PFSK-1 (cell line): ENCODE data around the gene RXRB.

Experiments used
- POLR2AphosphoS5 ChIP-seq: IDR thresholded peaks from 2 replicates; pipeline ENCODE4 v1.6.1; 2012; ENCODE audit warnings: low read depth, mild to moderate bottlenecking, control low read depth, low read length, moderate library complexity
- TF ChIP-seq, protein P1 (sequence below), 2 experiments: IDR thresholded peaks; 2 replicates each; pipeline versions ENCODE4 v1.6.1 to v1.8.0; 2011 to 2012; ENCODE audit warnings: low read depth in 2 of 2, low read length in 2 of 2, control low read depth in 1 of 2, inconsistent platforms in 1 of 2, mild to moderate bottlenecking in 1 of 2, moderate library complexity in 1 of 2; ENCODE audit not compliant: insufficient read depth in 1 of 2

DNA sequence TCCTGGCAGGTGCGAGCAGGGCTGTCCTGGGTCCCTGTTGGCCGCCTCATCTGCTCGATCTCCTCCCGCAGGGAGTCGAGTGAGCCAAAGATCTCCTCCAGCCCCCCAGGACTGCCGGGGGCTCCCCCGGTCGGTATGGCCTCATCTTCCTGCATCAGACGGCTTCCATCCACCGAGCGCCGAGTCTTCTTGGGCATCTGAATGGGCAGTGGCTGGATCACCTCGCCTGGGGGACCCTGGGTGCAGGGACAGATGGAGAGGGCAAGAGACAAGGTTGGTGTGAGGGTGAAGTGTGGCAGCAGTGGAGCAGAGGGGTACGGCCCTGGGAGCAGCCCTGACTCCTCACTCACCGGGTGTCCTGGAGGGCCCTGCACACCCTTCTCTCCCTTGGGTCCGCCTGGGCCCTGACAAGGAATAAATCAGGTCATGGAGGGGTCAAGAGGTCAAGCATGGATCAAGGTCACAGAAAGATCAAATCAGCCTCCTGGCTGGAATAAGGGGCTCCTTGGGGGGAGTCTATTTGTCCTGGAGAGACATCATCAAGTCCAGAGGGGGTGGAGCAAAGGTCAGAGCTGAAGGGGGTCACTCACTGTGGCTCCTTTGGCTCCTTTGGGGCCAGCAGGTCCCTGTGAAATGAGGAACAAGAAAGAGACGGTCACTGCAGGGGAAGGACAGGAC lies 34.7 kb downstream of the RXRB start:
- TF ChIP-seq, protein P1, sequence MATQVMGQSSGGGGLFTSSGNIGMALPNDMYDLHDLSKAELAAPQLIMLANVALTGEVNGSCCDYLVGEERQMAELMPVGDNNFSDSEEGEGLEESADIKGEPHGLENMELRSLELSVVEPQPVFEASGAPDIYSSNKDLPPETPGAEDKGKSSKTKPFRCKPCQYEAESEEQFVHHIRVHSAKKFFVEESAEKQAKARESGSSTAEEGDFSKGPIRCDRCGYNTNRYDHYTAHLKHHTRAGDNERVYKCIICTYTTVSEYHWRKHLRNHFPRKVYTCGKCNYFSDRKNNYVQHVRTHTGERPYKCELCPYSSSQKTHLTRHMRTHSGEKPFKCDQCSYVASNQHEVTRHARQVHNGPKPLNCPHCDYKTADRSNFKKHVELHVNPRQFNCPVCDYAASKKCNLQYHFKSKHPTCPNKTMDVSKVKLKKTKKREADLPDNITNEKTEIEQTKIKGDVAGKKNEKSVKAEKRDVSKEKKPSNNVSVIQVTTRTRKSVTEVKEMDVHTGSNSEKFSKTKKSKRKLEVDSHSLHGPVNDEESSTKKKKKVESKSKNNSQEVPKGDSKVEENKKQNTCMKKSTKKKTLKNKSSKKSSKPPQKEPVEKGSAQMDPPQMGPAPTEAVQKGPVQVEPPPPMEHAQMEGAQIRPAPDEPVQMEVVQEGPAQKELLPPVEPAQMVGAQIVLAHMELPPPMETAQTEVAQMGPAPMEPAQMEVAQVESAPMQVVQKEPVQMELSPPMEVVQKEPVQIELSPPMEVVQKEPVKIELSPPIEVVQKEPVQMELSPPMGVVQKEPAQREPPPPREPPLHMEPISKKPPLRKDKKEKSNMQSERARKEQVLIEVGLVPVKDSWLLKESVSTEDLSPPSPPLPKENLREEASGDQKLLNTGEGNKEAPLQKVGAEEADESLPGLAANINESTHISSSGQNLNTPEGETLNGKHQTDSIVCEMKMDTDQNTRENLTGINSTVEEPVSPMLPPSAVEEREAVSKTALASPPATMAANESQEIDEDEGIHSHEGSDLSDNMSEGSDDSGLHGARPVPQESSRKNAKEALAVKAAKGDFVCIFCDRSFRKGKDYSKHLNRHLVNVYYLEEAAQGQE (IDR thresholded peaks at IDR 0.05; ENCODE audit: insufficient read depth in 1 of 2, low read depth in 2 of 2, low read length in 2 of 2) = no peak
- no peak for TF ChIP-seq POLR2AphosphoS5
